ENCODE data around the gene S100A6. TPM values are rescaled to one million over a fixed set of nuclear protein-coding genes. Genes with fewer than 3 reads are reported as not detected.

The S100A6 gene
- polyA plus RNA-seq, 2 of the 4 experiments (the other 2 are of a cell fraction): 898 to 3,552 TPM

- no peak for TF ChIP-seq SREBF2 (IDR thresholded peaks at IDR 0.05)
- TF ChIP-seq HDAC2 (IDR thresholded peaks at IDR 0.05): no peak
- TF ChIP-seq SMC3 (IDR thresholded peaks at IDR 0.05): peak; percentile 100
- TF ChIP-seq CTCF (IDR thresholded peaks at IDR 0.05): peak; percentile 96
- no peak for TF ChIP-seq MAZ (IDR thresholded peaks at IDR 0.05; ENCODE audit: borderline replicate concordance, low read depth, low read length)
- peak; percentile 23; the same call in 1 of the 2 replicates for TF ChIP-seq TP53 (CRISPR knock-in tag; IDR thresholded peaks at IDR 0.05)
- no peak for TF ChIP-seq E2F6 (IDR thresholded peaks at IDR 0.05; ENCODE audit: borderline replicate concordance, low read depth)
- TF ChIP-seq ELK1 (IDR thresholded peaks at IDR 0.05; ENCODE audit: low read depth, low read length): no peak
- no peak for TF ChIP-seq FOXS1 (CRISPR knock-in tag; IDR thresholded peaks at IDR 0.05)
- no peak for TF ChIP-seq POLR2AphosphoS2 (conservative IDR thresholded peaks at IDR 0.05; ENCODE audit: low read length)
- TF ChIP-seq PHF8 (IDR thresholded peaks at IDR 0.05; ENCODE audit: borderline replicate concordance, low read depth): no peak
- peak; percentile 99 for TF ChIP-seq RAD21 (conservative IDR thresholded peaks at IDR 0.05 in 1 of 2, IDR thresholded peaks at IDR 0.05 in 1 of 2)
- TF ChIP-seq ZNF302 (CRISPR knock-in tag; IDR thresholded peaks at IDR 0.05): no peak
- no peak for TF ChIP-seq ESRRA (IDR thresholded peaks at IDR 0.05; ENCODE audit: borderline replicate concordance, low read length)
- no peak for TF ChIP-seq HOXB13 (CRISPR knock-in tag; IDR thresholded peaks at IDR 0.05; ENCODE audit: low read depth)
- TF ChIP-seq EHF (CRISPR knock-in tag; IDR thresholded peaks at IDR 0.05): no peak
- TF ChIP-seq HOXA7 (CRISPR knock-in tag; IDR thresholded peaks at IDR 0.05): no peak
- TF ChIP-seq ZFP36 (IDR thresholded peaks at IDR 0.05; ENCODE audit: borderline replicate concordance, partially characterized antibody): no peak
- 0 out of 2 replicates have a peak, but pooled peaks have one; percentile 58 for TF ChIP-seq MYC (IDR thresholded peaks at IDR 0.05; ENCODE audit: borderline replicate concordance, low read length)
- TF ChIP-seq EP300 (IDR thresholded peaks at IDR 0.05): no peak
- TF ChIP-seq PBX3 (IDR thresholded peaks at IDR 0.05): no peak
- no peak for TF ChIP-seq BHLHE40 (IDR thresholded peaks at IDR 0.05; ENCODE audit: low read depth, low read length)
- TF ChIP-seq ZSCAN20 (CRISPR knock-in tag; IDR thresholded peaks at IDR 0.05): no peak
- no peak for TF ChIP-seq KDM5A (IDR thresholded peaks at IDR 0.05)
- TF ChIP-seq KDM1A (IDR thresholded peaks at IDR 0.05; ENCODE audit: low read depth): no peak
- no peak for TF ChIP-seq RFX5 (IDR thresholded peaks at IDR 0.05)
- TF ChIP-seq HEYL (CRISPR knock-in tag; IDR thresholded peaks at IDR 0.05): no peak
- TF ChIP-seq FOSB (CRISPR knock-in tag; IDR thresholded peaks at IDR 0.05): no peak
- TF ChIP-seq CEBPB (IDR thresholded peaks at IDR 0.05): no peak
- TF ChIP-seq CHD2 (IDR thresholded peaks at IDR 0.05; ENCODE audit: low read length, partially characterized antibody): no peak
- TF ChIP-seq NR3C1 (IDR thresholded peaks at IDR 0.05): no peak
- TF ChIP-seq RARB (CRISPR knock-in tag; IDR thresholded peaks at IDR 0.05): no peak
- peak; percentile 86 for TF ChIP-seq MAX (IDR thresholded peaks at IDR 0.05)
- peak; percentile 25 for TF ChIP-seq MAFK (IDR thresholded peaks at IDR 0.05; ENCODE audit: partially characterized antibody)
These were observed 32.7 kb upstream of the S100A6 start (continued) for GRCh38 chr1:153568367-153569099.

Data from A549 (cell line).